C4-2B (cell line): ENCODE results near the gene POU4F3.
A peak's percentile ranks its signal among the peaks of the same experiment; 100 is the strongest.

Experiments
- ZFX ChIP-seq: fragments of 450-650 bp; IDR thresholded peaks from 2 replicates; pipeline ENCODE4 v1.6.1; 2017
- TF ChIP-seq, protein P1 (sequence below): fragments of 450-650 bp; conservative IDR thresholded peaks from 2 replicates; pipeline ENCODE4 v1.5.1; 2017; ENCODE audit warnings: mild to moderate bottlenecking

DNA sequence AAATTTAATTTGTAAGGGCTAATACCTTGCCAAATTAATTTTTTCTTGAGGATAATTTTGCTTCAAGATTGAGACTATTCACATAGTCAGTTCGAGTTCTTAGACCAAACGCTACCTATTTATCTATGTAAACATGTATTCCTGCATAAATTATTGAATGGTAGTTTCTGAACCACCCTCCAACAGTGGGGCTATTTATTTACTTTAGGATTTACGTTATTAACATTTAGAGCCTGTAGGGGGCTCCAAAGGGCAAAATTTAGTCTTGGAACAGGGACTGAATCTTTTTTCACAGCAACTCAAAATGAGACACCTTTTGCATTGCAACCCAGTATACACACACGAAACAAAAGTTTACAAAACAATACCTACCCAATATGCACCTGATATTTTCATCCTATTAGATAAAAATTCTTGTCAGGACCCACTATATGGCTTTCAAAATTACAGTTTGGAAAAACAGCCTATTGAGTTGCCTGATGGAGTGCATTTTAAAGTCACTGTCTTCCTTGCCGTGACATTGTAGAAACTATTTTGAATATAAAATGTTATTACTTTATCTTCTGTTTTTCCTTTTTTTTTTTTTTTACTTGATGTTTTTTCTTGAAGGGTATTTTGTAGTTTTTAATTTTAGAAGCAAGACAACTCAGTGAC is 47.1 kb upstream of the POU4F3 start:
- TF ChIP-seq, protein P1, sequence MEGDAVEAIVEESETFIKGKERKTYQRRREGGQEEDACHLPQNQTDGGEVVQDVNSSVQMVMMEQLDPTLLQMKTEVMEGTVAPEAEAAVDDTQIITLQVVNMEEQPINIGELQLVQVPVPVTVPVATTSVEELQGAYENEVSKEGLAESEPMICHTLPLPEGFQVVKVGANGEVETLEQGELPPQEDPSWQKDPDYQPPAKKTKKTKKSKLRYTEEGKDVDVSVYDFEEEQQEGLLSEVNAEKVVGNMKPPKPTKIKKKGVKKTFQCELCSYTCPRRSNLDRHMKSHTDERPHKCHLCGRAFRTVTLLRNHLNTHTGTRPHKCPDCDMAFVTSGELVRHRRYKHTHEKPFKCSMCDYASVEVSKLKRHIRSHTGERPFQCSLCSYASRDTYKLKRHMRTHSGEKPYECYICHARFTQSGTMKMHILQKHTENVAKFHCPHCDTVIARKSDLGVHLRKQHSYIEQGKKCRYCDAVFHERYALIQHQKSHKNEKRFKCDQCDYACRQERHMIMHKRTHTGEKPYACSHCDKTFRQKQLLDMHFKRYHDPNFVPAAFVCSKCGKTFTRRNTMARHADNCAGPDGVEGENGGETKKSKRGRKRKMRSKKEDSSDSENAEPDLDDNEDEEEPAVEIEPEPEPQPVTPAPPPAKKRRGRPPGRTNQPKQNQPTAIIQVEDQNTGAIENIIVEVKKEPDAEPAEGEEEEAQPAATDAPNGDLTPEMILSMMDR, result peak; percentile 83
- TF ChIP-seq ZFX, result no peak
